ENCODE results near the gene SEMA4F.

GRCh38 chr2:74646201-74646600, 7.8 kb upstream of the SEMA4F start:
- TF ChIP-seq, protein P1, sequence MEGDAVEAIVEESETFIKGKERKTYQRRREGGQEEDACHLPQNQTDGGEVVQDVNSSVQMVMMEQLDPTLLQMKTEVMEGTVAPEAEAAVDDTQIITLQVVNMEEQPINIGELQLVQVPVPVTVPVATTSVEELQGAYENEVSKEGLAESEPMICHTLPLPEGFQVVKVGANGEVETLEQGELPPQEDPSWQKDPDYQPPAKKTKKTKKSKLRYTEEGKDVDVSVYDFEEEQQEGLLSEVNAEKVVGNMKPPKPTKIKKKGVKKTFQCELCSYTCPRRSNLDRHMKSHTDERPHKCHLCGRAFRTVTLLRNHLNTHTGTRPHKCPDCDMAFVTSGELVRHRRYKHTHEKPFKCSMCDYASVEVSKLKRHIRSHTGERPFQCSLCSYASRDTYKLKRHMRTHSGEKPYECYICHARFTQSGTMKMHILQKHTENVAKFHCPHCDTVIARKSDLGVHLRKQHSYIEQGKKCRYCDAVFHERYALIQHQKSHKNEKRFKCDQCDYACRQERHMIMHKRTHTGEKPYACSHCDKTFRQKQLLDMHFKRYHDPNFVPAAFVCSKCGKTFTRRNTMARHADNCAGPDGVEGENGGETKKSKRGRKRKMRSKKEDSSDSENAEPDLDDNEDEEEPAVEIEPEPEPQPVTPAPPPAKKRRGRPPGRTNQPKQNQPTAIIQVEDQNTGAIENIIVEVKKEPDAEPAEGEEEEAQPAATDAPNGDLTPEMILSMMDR (IDR thresholded peaks at IDR 0.05; ENCODE audit: low read depth, low read length): no peak
- no peak for TF ChIP-seq MAX (IDR thresholded peaks at IDR 0.05; ENCODE audit: low read depth, low read length)
- no peak for TF ChIP-seq POLR2A (IDR thresholded peaks at IDR 0.05; ENCODE audit: extremely low read depth, insufficient read length)
